AML-193 (cell line): ENCODE data around the gene CNDP1.

Experiments used
- DNase-seq, 2 experiments: peaks; one replicate each; lab custom pipeline; 2025; lab: John Stamatoyannopoulos, UW

The CNDP1 gene

DNA sequence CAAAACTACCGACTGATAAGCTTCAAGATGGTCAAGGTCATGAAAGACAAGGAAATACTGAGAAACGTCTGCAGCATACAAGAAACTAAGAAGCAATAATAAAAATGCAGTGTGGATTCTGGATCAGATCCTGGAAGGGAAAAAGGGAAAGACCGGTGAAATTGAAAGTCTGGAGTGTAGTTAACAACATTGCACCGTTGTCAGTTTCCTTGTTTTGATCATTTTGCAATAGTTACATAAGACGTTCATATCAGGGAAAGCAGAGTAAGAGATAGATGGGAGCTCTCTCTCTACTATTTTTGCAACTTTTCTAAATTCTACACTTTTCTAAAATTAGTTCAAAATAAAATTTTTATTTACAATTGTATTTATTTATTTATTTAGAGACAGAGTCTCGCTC, 48.3 kb downstream of the CNDP1 start:
- peak in 1 of 2 experiments; percentile 22 for DNase-seq

DNA sequence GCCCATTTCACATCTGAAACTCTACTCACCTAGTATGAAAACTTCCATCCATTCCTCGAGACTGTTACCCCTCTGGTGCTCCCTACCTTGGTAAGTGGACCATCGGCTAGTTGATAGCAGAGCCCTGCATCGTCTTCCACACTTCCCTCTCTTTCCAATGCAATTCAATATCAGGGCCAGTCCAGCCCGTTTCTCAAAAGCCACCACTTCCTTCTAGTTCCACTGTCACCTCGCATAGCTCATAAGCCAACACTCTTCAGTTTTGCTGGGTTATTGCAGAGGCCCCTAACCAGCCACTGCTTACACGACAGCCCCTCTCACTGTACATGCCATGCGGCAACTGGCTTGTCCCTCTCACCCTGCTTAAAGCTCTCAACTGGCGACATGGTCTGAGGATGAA, 53.1 kb downstream of the CNDP1 start:
- DNase-seq: no peak

DNA sequence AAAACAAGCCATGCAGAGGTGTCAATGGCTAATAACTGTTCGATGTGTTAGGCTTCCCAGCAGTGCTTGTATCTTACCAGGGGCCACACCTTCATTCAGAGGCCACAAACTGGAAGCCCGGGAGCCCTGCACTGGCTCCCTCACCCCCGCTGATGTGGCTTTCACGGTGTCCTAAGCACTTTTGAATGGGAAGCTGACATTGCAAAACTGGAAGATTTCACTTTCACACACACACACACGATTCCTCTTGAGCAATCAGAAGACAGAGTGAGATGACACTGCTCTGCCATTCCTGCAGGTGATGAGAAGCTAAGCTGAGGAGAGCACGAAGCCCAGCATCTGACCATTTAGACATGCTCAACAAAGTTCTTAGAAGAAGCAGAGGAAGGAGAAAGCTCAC, 54.7 kb downstream of the CNDP1 start:
- peak; percentile 64 to 76 for DNase-seq

DNA sequence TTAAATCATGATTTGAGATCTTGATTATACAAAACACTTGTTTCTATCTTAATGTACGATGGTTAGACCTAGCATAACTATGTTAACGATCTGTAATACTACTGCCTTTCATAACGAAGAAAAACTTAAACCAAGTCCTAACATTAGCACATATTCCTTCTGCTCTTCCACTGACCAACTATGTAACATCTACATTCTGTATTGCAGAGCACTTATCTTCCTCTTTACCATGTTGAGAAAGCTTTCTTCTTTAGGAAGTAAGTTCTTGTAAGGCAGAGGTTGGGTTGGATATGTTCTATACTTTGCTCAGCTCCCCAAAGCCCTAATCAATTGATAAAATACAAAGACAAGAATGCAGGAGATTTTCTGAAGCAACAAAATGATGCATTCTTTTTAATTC, 55.5 kb downstream of the CNDP1 start:
- DNase-seq: peak; percentile 57 to 72

DNA sequence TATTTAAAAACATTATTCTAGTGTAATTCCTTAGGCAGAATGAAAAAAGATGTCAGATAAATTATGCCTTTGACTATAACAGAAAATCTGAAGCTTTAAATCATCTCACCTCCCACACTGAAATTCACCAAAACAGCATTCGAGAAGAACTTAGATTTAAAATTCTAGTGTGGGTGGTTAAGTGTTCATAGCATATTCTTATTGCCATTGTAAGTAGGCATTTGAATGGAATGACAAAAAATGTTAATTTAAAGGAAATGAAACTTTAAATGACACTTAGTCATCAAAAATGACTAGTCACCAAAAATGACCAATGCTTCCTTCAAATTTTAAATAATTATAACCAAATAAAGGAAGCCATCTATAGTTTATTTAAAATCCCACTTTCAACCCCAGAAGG, 56.4 kb downstream of the CNDP1 start:
- DNase-seq: no peak

DNA sequence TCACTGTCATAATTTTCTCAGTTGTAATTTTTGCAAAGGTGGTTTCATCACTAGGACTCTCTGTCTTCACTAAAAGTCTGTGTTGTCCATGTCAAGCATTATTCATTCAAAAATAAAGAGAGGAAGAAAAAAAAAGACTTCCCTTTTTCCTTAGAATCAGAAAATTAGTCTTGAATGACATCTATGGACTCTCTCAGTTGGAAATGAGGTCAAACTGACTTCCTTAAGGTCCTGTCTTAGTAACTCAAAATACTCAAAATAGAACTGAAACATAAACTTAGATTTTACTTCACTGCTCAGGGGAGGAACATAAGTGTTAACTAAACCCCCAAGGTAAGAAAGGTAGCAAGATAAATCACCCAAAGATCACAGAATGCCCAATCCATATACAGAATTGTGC, 61.1 kb downstream of the CNDP1 start:
- peak in 1 of 2 experiments; percentile 9 for DNase-seq

DNA sequence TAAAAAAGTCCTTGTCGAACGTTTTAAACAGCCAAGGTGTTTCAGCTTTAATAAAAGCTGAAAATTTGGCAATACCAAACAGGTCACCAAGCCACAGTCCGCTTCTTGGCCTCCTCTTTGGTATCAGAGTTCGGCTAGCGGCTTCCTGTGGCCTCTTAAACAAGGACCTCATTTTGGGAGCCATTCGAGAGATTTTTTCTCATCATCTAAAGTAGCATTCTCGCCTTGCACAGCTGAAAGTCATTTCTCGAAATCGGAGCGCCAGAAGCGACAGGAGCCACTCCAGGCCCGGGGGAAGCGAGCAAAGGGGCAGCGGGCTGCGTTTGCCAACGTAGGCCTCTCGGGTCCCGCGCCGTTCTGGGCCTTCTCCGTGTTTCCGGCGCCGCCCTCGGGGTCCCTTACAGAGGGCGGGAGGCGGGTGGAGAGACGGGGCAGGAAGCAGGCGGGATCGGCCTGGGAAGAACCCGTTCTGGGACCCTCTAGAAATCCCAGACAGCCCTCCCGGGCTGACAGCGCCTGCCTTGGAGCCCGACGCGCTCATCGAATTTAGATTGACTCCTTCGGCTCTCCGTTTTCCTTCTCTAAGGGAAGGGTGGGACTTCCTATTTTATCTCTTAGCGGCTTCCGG, 62.8 kb downstream of the CNDP1 start:
- DNase-seq: peak; percentile 74 to 83

DNA sequence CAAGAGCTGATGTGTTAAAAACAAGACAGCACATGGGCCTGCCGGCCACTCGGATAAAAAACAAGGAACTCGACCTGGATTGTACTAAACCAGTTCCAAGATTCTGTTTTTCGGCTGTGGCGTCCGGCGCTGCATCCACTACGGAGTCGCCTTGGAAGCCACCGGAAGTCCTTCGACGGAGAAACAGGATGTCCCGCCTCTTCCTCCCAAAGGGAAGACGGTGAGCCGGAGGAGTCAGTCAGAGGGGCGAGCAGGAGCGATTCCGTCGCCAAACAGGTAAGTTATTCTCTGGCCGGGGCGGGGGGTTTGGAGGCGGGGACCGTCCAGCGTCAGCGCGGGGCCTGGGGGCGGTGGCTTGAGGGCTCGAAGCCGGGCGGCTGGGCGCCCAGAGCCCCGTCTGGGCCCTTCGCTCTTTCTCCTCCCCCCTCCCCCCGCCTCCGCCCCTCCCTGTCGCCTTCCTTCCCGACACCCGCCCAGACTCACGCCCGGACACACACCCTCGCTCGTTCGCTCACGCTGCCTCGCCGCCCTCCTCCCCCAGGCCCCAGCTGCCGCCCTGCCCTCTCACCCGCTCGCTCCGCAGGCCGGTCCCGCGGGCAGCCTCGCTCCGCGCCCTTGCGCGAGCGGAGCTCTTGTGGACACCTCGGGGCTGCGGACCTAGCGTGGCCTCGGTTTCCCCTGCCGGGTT, 63.5 kb downstream of the CNDP1 start, which contains the start of gene ZNF407:
ZNF407 (plus strand) TSS at position 209 of the 688 bp plus-strand sequence. CDS start 33,150 bp downstream, outside the sequence.
- peak; percentile 78 to 83 for DNase-seq

DNA sequence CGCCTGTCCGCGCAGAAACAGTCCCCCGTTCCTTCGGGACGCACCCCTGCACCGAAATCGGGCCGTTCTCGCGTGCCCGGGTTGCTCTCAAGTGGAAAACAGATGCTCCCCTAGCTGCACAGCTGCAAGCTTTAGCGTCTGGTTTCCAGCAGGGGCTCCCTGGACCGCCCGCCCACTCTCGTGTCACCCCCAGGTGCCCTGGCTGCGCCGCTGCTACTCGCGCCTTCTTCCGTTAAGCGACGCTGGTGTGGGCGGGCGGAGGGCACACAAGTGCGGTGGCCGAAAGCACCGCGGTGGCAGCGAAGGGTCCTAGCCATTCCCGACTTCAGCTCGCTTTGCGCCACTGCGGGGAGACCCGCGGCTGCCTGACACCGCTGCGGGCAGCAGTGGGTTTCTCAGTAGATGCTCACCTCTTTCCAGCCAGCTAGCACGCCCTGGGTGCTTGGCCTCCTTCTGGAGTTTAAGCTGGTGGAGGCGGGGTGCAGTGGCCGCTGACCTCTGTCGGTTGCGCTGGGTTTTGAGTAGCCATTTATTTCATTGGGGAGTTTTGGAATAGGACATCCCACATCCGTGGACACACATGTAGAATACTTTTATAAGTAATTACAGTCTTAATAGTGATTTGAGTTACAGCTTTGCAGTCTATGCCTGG, 64.2 kb downstream of the CNDP1 start:
- peak; percentile 30 to 47 for DNase-seq

DNA sequence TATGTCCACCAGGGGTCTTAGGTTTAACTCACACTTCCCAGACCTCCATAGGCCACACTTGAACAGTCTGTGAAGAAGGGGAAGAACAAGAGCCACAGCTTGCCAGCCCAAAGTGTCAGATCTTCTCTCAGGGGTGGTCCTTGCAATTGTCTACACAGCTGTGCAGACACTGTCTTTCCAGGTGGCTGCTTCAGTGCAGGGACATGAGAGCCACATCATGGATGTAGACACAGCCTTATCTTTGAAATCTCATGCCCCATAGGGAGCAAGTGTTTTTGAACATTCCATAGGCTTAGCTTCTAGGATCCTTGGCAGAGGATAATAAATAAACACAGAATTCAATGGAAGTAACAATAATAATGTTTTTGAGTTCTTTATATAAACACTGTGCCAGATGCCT, 70.1 kb downstream of the CNDP1 start:
- no peak for DNase-seq

DNA sequence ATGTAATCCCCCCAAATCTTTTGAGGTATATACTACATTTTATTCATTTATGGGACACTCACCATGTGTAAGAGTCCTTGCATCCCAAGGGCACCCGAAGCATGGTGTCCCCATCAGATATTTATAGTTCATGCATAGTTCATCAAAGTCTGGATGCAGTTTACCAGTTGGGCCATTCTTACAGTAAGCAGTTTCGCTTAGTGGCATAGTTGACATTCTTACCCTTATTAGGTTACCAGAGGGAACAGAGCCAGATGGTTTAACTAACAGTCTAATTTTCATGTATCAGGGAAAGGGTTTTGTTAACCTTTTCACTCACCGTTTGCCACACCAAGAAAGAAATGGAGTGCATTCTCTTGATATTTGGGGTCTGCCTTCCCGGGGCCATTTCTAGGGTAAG, 70.5 kb downstream of the CNDP1 start:
- no peak for DNase-seq

DNA sequence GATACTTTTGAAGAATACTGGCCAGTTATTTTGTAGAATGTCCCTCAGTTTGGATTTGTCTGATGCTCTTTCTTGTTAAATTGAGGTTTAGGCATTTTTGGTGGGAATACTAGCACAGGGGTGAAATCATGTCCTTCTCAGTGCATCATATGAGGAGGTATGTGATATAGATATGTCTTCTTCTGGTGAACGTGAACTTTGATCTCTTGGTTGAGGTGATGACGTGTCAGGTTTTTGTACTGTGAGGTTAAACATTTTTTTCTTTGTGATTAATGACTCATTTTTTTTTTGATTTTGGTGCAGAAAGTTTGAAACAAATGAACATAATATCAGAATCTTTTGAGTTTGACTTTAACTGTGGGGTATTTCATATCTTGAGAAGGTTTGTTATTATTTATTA, 74.4 kb downstream of the CNDP1 start:
- no peak for DNase-seq

DNA sequence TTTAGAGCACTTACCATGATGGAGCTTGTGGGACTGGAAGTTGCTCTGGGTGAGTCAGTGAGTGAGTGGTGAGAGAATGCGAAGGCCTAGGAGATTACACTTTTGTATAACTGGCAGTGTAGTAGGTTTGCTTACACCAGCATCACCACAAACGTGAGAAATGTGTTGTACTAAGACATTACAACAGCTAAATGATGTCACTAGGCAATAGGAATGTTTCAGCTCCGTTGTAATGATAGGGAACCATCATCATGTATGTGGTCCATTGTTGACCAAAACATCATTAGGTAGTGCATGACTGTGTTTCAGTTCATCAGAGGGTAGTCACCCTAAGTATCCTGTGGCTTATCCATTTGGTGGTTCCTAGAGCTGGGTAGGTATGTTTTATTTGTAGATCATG, 75.2 kb downstream of the CNDP1 start:
- DNase-seq: no peak

DNA sequence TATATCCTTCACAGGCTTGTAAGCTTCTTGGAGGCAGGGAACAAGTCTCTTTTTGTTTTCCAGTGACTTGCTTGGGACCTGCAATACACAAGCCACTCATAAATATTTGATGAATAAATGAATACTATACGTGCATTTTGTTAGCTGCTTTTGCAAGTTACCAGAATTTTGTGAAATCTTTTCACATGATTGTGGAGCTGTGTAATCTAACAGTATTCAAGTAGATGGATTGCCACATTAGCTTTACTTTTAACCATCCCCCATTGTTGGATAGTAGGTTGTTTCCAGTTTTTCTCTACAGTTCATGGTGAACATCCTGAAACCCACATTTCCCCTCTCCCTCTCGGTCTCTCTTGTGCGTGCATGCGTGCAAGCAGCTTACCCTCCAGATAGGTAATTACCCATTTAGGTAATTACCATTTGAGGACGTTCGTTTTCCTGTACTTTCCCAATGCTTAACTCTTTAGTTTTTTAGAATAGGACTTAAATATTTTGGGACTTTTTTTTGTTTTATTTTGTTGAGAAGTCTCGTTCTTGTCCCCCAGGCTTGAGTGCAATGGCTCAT, 75.8 kb downstream of the CNDP1 start:
- DNase-seq: peak; percentile 8 to 17

DNA sequence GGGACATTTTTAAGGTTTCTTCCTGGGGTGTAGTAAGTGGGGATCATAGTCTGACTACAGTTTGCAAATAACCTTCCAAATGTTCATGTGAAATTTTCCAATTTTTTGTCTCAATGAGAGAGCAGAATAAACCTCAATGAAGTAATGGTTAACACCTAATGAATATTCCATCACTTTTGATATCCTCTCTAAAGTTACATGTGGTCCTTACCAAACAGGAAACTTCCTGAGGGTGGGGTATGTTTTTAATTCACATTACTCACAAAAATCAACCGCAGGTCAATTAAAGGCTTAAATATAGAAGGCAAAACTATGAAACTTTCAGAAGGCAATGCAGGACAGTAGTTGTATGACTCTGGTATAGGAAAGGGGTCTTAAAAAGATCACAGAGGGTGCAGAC, 76.6 kb downstream of the CNDP1 start:
- DNase-seq: no peak

DNA sequence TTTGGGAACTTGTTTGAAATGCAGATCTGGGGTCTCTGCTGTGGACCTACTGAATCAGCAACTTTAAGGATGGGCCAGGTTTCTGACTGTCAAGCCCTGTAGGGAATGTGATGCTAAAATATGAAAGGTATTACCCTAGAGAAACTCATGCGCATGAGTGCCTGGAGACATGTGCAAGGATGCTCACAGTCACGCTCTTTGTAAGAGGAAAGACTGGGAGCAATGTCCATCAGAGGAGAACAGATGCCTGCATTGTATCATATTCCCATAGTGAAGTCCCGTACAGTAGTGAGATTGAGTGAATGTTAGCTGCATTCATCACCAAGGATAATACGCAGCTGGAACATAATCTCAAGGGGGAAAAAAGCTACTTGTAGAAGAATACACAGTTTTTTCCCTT, 77.5 kb downstream of the CNDP1 start:
- DNase-seq: no peak

DNA sequence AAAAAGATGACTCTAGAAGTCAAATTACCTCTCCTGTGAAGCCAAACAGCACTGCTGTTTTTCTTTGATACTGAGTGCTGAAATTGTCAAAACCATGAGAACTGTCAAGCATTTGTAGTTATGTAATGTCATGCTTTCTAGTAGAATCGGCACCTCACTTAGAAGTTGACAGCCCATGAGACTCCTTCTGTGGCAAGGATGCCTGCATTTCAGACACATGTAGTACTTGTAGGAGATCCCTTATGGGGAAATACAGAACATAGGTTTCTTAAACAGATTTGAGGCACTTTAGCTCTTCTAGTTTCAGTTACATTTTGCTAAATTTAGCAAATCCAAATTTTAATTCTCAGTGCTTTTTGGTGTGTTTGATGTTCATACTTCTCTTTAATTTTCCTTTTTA, 79.1 kb downstream of the CNDP1 start:
- no peak for DNase-seq

DNA sequence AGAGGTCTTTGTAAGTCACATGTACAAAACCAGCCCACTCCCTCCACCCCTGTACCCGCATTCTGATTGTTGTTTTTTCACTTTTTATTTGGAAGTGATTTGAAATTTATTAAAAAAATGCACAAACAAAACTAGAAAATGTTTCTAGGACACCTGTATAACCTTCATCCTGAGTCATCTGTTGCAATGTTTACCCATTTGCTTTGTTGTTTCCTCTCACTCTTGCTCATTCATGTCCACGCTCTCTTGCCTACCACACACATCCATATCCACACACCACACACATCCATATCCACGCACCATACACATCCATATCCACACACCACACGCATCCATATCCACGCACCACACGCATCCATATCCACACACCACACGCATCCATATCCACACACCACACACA, 82.2 kb downstream of the CNDP1 start:
- DNase-seq: no peak

DNA sequence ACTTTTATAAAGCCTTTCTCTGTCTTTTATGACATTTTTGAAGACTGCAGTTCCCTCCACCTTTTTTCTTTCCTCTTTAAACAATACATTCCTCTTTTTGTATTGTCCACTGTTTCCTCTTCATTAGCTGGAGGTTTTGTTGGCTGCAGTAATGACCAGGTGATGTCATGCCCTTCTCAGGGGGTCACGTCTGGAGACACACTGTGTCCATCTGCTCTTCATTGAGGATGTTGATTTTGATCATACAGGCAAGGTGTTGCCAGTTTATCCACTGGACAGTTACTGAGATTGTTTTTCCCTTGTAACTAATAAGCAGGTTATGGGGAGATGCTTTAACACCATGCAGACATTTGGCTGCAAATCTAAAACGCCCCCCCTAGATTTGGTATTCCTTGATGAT, 83.2 kb downstream of the CNDP1 start:
- DNase-seq: no peak

DNA sequence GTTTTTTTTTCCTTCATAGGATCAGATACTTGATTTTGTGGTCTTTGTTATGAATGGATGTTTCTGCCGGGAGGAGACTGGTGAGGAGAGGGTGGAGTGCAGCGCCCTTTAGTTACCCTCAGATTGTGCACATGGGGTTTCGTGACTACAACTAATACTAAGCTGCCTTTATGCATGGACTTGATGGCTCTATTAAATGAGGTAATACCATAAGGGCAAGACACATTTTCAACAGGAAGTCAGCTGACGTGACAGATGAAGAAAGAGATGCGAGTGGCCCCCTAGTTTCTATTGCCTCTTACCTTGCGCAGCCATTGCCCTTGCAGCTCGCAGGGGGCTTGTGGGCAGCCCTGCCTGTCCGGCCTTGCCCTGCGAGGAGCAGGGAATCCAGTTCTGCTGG, 87.8 kb downstream of the CNDP1 start:
- DNase-seq: no peak

DNA sequence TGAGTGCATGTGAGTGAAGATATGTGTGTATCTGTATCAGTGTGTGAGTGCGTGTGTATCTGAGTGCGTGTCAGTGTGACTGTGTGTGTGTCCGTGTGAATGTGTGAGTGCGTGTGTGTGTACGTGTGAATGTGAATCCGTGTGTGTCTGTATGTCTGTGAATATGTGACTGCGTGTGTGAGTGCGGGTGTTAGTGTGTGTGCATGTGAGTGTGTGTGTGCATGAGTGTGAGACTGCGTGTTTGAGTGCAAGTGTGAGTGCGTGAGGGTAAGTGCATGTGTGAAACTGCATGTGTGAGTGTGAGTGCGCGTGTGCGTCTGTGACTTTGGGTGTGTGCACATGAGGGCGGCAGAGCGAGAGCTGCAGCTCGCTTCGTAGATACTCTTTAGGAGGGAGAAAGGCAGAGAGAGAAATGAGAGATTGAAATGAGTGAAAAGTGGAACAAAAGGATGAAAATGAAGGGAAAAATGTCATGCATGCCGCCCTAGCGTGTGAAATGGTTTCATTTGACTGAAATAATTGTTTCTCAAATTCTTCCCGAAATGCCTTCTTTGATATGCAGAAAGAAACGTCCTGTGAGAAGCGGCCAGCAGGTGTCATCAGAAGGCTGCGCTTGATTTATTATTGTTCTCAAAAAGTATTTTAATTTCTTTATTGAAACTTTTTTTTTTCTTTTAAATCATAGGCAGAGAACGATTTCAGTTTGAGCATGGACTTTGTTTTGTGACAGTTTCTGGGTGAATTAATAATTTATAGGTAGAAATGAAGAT, 88.9 kb downstream of the CNDP1 start:
- DNase-seq: no peak

DNA sequence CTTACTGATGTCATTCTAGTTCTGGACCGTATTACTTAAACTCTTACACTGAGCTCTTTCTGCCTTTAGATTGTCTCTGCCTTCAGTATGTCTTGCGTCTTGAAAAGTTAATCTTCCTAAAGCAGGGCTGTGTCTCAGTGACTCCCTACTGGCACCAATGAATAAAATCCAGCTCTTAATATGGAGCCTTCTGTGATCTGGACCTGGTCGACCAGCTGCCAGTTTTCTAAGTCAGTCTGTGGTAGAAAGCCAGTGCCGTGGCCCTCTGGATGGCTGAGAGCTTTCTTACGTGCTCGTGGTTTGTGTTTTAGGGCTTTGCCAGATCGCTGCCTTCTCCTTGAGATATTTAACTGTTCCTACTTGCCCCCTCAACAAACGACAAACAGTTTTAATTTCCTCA, 90.2 kb downstream of the CNDP1 start:
- DNase-seq: no peak
